PC-9 (cell line): ENCODE data around the gene SRXN1. TPM values are rescaled to one million over a fixed set of nuclear protein-coding genes. Genes with fewer than 3 reads are reported as not detected.

Experiments
- BruUV-seq: library from RNA; stranded (reverse); fragments of 400-500 nt; replicated peaks from 2 replicates; lab custom pipeline; 2021; lab: Mats Ljungman, UMichigan
- CTCF ChIA-PET: fragments of 300-600 bp; sonication (Branson Sonifier 250); formaldehyde crosslinking; loops from one replicate; lab custom pipeline; 2022; ENCODE audit warnings: antibody characterized with exemption; lab: Charles Lee
- POLR2A ChIA-PET: fragments of 300-600 bp; sonication (Branson Sonifier 250); formaldehyde crosslinking; loops from one replicate; lab custom pipeline; 2022; ENCODE audit warnings: antibody characterized with exemption; ENCODE audit not compliant: unreplicated experiment; lab: Charles Lee
- DNase-seq, 2 experiments: peaks; one replicate each; pipeline versions ENCODE4 v3.0.0 to v3.0.0-alpha.2; 2015 to 2022; ENCODE audit warnings: mixed read lengths in 1 of 2
- H2AFZ ChIP-seq: fragments of 200-600 bp; sonication (generic); 2 replicates; pipeline ENCODE4 v1.8.1; 2017; ENCODE audit warnings: antibody characterized with exemption
- H3F3A ChIP-seq: fragments of 200-600 bp; sonication (generic); 2 replicates; pipeline ENCODE4 v1.8.1; 2017; ENCODE audit warnings: antibody characterized with exemption, mild to moderate bottlenecking, low read depth; ENCODE audit not compliant: insufficient read depth
- H3K27ac ChIP-seq: fragments of 200-600 bp; sonication (generic); 2 replicates; pipeline ENCODE4 v1.6.1; 2016; ENCODE audit warnings: mixed run types
- H3K27me3 ChIP-seq: fragments of 200-600 bp; sonication (generic); 2 replicates; pipeline ENCODE4 v1.6.1; 2016; ENCODE audit warnings: low read depth, mixed run types; ENCODE audit not compliant: insufficient read depth
- H3K36me3 ChIP-seq: fragments of 200-600 bp; sonication (generic); 2 replicates; pipeline ENCODE4 v1.6.1; 2016; ENCODE audit warnings: low read depth, mixed run types
- H3K4me1 ChIP-seq: fragments of 200-600 bp; sonication (generic); replicated peaks from 2 replicates; pipeline ENCODE4 v1.6.1; 2016; ENCODE audit warnings: mixed run types; ENCODE audit not compliant: insufficient read depth
- H3K4me2 ChIP-seq: fragments of 200-600 bp; sonication (generic); 2 replicates; pipeline ENCODE4 v1.6.1; 2017; ENCODE audit warnings: mixed run types
- H3K4me3 ChIP-seq: fragments of 200-600 bp; sonication (generic); 2 replicates; pipeline ENCODE4 v1.6.1; 2016; ENCODE audit warnings: mixed run types
- H3K79me2 ChIP-seq: fragments of 200-600 bp; sonication (generic); 2 replicates; pipeline ENCODE4 v1.6.1; 2017; ENCODE audit warnings: low read depth, mixed run types
- H3K9me2 ChIP-seq: fragments of 200-600 bp; sonication (generic); 2 replicates; pipeline ENCODE4 v1.8.1; 2017; ENCODE audit warnings: mild to moderate bottlenecking; ENCODE audit not compliant: insufficient read depth
- H3K9me3 ChIP-seq: fragments of 200-600 bp; sonication (generic); 2 replicates; pipeline ENCODE4 v1.8.1; 2016; ENCODE audit warnings: low read depth; ENCODE audit not compliant: insufficient read depth
- H4K20me1 ChIP-seq: fragments of 200-600 bp; sonication (generic); 2 replicates; pipeline ENCODE4 v1.8.1; 2017; ENCODE audit not compliant: insufficient read depth
- CTCF ChIP-seq: fragments of 200-600 bp; sonication (generic); conservative IDR thresholded peaks from 2 replicates; pipeline ENCODE4 v1.6.1; 2017; ENCODE audit warnings: mixed run types, antibody characterized with exemption, mild to moderate bottlenecking, moderate library complexity
- EZH2 ChIP-seq: fragments of 200-600 bp; sonication (generic); IDR thresholded peaks from 2 replicates; pipeline ENCODE4 v1.8.0; 2017; ENCODE audit warnings: antibody characterized with exemption, low read depth
- intact Hi-C: fragments of 100-400 bp; cut with micrococcal nuclease; formaldehyde crosslinking; loops from one replicate; pipeline ENCODE4 v1.10.0; 2022; ENCODE audit not compliant: unreplicated experiment
- total RNA-seq: library from RNA; stranded (reverse); gene quantifications from 2 replicates; pipeline ENCODE4 v1.2.3, GENCODE V29; 2021

SRXN1 gene
- total RNA-seq, 1 experiment from 2014 or later, result 204 TPM

GRCh38 chr20:658731-659291, 5.8 kb upstream of the SRXN1 start:
- CTCF ChIA-PET, result no interaction called here
- Histone ChIP-seq H4K20me1 (no peaks in the 10 kb centered on the region), H2AFZ (no peak overlapping the region), H3K9me2 (no peaks in the 10 kb centered on the region), H3F3A (peaks cover 4% of the 10 kb centered on the region; the same call in 1 of the 2 replicates), H3K27ac (no peak overlapping the region), H3K27me3 (no peaks in the 10 kb centered on the region), H3K4me3 (no peak overlapping the region), H3K4me2 (no peak overlapping the region), H3K36me3 (no peaks in the 10 kb centered on the region), H3K9me3 (no peaks in the 10 kb centered on the region), H3K79me2 (peaks cover 3% of the 10 kb centered on the region; the same call in 1 of the 2 replicates), H3K4me1 (peaks cover 17% of the 10 kb centered on the region)
- POLR2A ChIA-PET, result no interaction called here
- no TSS peak for BruUV-seq
- DNase-seq, result no peak
- intact Hi-C loops, result loop anchor here (10.0 kb wide), 2 partner anchors 334 to 816 kb away; partner anchors contain the start of gene SOX12
- no peak for TF ChIP-seq CTCF

GRCh38 chr20:658202-658601, 5.2 kb upstream of the SRXN1 start:
- Histone ChIP-seq H4K20me1 (no peaks in the 10 kb centered on the region), H3K36me3 (no peaks in the 10 kb centered on the region), H3K9me2 (no peaks in the 10 kb centered on the region), H3K4me3 (no peak overlapping the region), H3K9me3 (no peaks in the 10 kb centered on the region), H3K79me2 (peaks cover 7% of the 10 kb centered on the region; the same call in 1 of the 2 replicates), H3K4me1 (peaks cover 20% of the 10 kb centered on the region), H3K4me2 (no peak overlapping the region), H2AFZ (no peak overlapping the region), H3F3A (peaks cover 4% of the 10 kb centered on the region; the same call in 1 of the 2 replicates), H3K27me3 (no peaks in the 10 kb centered on the region), H3K27ac (no peak overlapping the region)
- ChIA-PET POLR2A (no interaction called here), CTCF (no interaction called here)
- intact Hi-C loops, result loop anchor here (10.0 kb wide), 2 partner anchors 333 to 817 kb away; partner anchors contain the start of gene SOX12
- no peak for TF ChIP-seq EZH2
- no peak for TF ChIP-seq CTCF
- no TSS peak for BruUV-seq
- DNase-seq, result no peak

GRCh38 chr20:655726-656624, 3.0 kb upstream of the SRXN1 start:
- peaks cover 28% of the 10 kb centered on the region for H3K4me1 ChIP-seq
- H2AFZ ChIP-seq, result no peak overlapping the region
- POLR2A ChIA-PET, result no interaction called here
- H3K4me2 ChIP-seq, result no peak overlapping the region
- no peak for DNase-seq
- H3K27ac ChIP-seq, result no peak overlapping the region
- no peaks in the 10 kb centered on the region for H3K27me3 ChIP-seq
- intact Hi-C loops, result loop anchor here (10.0 kb wide), 2 partner anchors 331 to 819 kb away; partner anchors contain the start of gene SOX12
- H4K20me1 ChIP-seq, result peaks cover 14% of the 10 kb centered on the region; the same call in 1 of the 2 replicates
- H3K9me2 ChIP-seq, result no peaks in the 10 kb centered on the region
- no peak overlapping the region for H3K4me3 ChIP-seq
- no peaks in the 10 kb centered on the region for H3K9me3 ChIP-seq
- H3F3A ChIP-seq, result peaks cover 7% of the 10 kb centered on the region; the same call in 1 of the 2 replicates
- H3K36me3 ChIP-seq, result no peaks in the 10 kb centered on the region
- no TSS peak for BruUV-seq
- CTCF ChIA-PET, result no interaction called here
- peaks cover 26% of the 10 kb centered on the region for H3K79me2 ChIP-seq
- TF ChIP-seq CTCF (no peak), EZH2 (no peak)
